ENCODE data around the gene FGF12. TPM values are rescaled to one million over a fixed set of nuclear protein-coding genes. Genes with fewer than 3 reads are reported as not detected.

Gene FGF12
- total RNA-seq, 1 experiment from 2014 or later, result 1.5 TPM

DNA sequence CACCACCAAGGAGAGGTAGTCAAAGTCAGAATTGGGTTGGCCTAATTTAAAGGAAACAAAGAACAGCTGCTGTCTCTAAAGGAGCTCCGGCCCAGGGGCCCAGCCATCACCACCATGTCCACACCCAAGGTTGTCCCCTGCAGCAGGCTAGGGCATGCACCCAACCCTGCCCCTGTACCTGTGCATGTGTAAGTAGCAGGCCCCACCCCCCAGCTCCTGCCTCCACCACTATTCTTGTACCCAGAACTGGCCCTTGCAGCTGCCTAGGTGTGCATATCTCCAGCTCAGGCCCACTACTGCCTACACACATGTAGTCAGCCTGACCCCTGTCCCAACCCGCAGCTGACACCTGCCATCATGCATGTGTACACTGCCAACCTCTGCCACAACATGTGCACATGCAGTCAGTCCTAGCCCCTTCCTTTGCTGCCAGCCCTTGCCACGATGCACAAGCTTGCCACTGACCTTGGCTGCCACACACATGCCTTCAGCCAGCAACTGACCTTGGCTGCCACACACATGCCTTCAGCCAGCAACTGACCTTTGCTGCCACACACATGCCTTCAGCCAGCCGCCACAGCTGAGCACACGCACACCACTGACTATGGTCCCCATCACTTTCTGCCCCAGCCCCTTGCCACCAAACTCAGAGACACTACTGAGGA is 39.7 kb downstream of the FGF12 start:
- no peak for DNase-seq (ENCODE audit: extremely low read depth, low read depth)

DNA sequence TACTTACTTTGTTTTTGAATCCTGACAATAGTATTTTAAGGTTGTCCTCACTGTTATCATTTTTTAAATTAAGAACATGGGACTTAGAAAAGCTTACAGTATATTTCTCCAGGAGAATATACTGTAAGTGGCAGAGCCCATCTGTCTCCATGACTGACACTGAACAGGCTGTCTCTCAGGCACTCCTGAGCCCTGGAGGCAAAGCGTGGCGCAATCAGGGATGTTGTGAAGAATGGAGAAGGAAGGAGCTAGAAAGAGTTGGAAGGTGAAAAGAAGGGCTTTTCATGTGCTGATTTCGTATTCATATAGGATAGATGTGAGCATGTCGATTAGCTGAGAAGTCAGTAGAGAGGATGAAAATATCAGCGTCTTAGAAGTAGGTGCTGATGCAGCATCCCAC is 41.5 kb downstream of the FGF12 start:
- DNase-seq (ENCODE audit: extremely low read depth, low read depth), result no peak

DNA sequence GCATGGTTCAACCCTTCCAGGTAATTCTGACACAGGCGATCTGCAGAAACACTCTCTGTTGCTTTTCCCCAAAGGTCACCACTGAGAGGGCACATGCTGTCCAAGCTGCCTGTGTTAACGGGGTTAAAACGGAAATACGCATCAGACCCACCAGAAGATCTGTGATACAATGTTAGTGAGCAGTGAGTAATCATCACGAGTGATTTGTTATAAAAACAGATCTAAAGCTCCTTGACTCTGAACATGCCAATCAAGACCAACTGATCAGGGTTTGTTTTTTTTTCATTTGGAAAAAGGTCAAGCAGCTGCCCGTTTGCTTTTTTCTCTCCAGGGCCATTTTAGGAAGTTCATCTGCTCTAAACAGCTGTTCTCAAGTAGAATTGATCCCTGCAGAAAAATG is 43.2 kb downstream of the FGF12 start:
- DNase-seq (ENCODE audit: extremely low read depth, low read depth), result no peak

DNA sequence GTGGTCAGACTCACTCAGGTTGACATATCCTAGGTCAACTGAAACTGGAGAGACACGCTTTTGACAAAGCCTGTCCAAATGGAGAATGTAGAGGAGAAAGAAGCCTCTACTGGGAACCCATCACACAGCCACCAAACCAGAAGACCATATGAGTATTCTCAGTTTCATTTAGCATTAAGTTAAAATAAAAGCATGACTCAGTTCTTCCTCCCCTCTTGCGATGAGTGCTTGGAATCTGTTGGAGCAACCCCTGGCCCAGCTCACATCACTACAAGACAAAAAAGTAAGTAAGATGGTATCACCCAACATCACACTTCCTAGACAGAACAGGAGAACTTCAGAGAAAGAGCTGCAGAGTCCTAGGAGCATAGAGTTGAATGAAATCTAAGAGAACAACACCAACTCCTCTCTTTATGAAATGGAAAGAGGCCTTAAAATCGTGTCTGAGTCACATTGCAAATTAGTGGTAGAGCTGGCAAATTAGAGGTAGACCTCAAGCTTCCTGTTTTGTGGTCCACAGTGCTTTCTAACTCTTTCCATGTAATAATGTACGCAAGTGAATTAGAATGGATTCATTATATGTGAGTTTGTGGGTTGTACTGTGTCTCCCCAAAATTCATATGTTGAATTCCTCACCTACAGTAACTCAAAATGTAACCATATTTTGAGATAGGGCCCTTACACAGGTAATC is 51.2 kb downstream of the FGF12 start:
- DNase-seq (ENCODE audit: extremely low read depth, low read depth), result no peak

DNA sequence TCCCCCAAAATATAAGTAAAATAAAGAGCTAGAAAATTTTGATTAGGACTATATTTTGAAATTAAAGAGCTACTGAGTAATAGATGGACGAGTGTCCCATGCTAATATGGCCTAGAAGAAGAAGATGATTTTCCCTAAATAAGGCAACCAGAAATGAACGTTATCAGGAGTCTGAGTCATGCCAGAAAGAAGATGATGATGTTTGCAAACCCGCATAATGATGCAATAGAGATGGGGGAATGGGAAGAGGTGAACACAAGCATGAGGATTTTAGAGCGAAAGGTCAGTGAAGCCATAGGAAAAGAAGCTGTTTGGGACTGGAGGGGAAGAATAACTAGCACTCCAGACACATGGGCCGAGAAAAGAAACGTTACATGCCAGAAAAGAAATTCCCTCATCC is 71.7 kb downstream of the FGF12 start:
- DNase-seq (ENCODE audit: extremely low read depth, low read depth), result no peak

DNA sequence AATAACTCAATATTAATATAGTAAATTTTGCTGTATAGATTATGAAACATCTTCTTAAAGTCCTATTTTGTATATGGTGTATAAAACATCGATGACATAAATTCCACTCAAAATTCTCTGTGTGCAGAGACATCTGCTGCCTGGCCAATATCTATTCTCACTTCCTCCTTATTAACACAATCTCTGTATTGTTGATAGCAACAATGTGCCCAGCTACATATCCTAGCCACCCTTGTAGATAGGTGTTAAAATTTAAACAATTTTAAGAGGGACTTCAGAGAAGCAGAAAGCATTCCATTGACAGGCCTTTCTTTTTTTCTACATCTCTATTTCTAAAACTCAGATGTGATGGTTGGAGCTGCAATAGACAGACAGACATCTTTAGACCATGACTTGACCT is 72.3 kb downstream of the FGF12 start:
- DNase-seq (ENCODE audit: extremely low read depth, low read depth), result no peak

DNA sequence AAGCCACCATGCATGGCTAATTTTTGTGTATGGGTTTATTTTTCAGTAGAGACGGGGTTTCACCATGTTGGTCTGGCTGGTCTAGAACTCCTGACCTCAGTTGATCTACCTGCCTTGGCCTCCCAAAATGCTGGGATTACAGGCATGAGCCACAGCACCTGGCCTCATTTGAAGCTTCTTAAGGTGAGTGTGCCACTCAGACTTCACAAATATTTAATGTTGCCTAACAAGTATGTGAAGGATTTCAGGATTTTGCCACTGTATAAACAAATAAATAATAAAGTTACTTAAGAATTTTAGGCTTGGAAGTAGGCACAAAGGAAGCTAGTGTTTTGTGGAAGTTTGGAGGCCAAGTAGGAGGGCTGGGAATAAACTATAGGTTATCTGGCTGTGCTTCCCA is 73.5 kb downstream of the FGF12 start:
- DNase-seq (ENCODE audit: extremely low read depth, low read depth), result no peak

DNA sequence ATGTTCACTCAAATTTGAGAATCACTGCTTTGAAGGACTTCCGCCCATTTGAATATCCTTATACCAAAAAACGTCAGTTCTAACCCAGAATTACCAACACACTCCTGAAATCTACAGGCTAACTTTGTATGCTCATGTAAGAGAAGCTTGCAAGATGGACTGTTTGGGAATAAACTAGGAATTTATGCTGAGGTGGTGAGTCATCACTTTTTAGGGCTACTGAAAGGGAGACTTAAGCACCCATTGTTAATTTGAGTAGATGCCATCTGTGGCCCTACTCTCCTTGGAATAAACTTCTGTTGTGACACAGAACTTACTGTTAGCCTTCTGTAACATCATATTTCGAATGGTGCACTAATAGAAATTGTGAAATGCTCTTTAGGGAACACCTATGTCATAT is 74.6 kb downstream of the FGF12 start:
- no peak for DNase-seq (ENCODE audit: extremely low read depth, low read depth)

DNA sequence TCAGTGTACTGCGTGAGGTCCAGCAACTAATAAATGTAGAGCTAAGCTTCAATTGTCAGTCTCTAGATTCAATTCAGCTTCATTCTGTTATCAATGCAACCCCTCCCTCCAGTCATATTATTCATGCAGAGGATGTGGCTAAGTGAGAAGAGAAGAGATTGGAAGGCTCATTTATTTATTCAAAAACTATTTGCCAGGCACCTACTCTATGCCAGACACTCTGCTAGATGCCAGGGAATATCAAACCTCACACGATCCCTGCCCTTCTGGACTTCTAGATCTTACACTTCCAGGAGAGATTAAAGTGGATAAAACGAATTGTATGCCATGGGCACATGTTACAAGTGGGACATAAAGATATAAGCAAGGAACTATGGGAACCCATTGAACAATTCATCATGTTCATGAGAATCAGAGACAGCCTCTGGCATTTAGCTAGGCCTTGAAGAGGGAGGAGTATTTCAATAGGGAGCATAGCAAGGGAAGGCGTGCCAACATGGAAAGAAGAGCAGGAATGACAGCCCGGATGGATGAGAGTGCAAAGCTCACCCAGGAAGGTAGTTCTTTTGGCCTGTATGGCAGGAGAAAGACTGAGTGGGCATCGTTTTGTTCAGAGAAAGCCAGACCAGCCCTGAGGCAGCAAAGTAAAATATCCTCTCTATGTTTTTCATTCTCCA is 75.4 kb downstream of the FGF12 start:
- DNase-seq (ENCODE audit: extremely low read depth, low read depth), result no peak

- DNase-seq (ENCODE audit: extremely low read depth, low read depth), result no peak
Observed at GRCh38 chr3:192645437-192645836, 81.9 kb downstream of the FGF12 start.

- no peak for DNase-seq (ENCODE audit: extremely low read depth, low read depth)
Observed at GRCh38 chr3:192642651-192643050, 84.7 kb downstream of the FGF12 start.

DNA sequence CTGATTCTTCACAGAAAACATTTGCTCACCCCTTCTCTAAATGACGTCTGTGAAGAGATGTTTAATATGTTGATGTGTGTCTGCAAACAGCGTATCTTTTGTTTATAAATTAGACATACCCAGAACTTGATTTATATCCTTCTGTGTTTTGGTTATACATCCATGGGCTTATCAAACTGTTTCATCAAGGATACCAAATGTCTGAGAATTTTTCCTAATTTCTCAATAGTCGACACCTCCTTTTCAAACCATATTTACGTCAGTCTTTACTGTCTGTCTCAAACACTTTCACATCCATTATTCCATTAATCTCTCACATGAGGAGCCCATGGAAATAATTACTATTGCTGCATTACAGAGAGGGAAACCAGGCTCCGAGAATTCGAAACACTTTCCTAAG is 85.4 kb downstream of the FGF12 start:
- DNase-seq (ENCODE audit: extremely low read depth, low read depth), result no peak

DNA sequence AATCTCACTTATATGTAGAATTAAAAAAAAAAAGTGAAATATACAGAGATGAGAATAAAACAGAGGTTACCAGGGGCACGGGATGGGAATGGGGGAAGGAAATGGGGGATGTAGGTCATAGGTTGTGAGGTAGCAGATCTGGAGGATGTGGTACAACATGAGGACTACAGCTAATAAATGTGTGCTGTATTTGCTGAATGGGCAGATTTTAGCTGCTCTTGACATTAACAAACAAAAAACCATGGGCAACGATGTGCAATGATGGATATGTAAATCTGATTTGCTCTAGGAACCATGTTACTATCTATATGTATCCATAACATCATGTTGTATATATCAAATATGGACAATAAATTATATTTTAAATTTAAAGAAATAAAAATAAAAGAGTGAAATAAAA is 87.4 kb downstream of the FGF12 start:
- DNase-seq (ENCODE audit: extremely low read depth, low read depth), result no peak

- DNase-seq (ENCODE audit: extremely low read depth, low read depth), result no peak
Observed at GRCh38 chr3:192637803-192638202, 89.5 kb downstream of the FGF12 start.

GRCh38 chr3:192636517-192637444 is 90.6 kb downstream of the FGF12 start:
- DNase-seq (ENCODE audit: extremely low read depth, low read depth), result no peak

DNA sequence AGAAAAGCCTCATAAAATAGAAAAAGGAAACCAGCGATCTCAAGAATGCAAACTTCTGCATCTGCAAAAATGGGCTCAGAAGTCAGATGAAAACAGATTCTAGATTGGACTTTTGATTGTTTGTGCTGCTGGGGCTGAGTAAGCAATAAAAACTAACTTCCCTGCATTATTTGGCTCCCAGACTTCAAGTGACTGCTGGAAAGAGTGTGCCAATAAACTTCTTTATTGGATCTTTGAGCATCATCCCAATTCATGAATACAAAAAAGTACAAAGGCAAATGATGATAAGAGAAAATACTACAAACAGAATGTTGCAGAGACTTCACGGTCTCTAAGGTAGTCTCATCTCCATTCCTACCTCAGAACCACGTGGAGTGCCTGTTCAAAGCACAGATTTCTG is 97.9 kb downstream of the FGF12 start:
- DNase-seq (ENCODE audit: extremely low read depth, low read depth), result no peak

GRCh38 chr3:192621909-192622308 is 105.4 kb downstream of the FGF12 start:
- DNase-seq (ENCODE audit: extremely low read depth, low read depth), result no peak

DNA sequence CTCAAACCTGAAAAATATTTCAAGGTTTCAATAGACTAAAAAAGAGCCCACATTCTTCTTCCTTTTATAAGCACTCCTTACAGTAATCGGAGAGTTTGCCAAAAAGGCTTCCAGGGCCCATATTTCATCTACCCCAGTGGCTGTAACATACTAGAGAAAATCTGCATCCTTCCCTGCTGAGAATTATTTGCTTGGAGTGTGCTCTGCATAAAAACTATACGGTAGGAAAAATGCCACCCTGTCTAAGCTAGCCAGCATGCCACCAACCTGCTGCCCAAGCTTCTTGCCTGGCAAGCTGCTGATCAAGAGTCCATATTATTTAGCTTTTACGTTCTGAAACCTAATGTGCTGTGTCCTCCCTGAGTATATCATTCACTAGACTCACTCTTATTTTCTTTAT is 107.1 kb downstream of the FGF12 start:
- DNase-seq (ENCODE audit: extremely low read depth, low read depth), result no peak

- no peak for DNase-seq (ENCODE audit: extremely low read depth, low read depth)
Observed at GRCh38 chr3:192611411-192611810, 115.9 kb downstream of the FGF12 start.

DNA sequence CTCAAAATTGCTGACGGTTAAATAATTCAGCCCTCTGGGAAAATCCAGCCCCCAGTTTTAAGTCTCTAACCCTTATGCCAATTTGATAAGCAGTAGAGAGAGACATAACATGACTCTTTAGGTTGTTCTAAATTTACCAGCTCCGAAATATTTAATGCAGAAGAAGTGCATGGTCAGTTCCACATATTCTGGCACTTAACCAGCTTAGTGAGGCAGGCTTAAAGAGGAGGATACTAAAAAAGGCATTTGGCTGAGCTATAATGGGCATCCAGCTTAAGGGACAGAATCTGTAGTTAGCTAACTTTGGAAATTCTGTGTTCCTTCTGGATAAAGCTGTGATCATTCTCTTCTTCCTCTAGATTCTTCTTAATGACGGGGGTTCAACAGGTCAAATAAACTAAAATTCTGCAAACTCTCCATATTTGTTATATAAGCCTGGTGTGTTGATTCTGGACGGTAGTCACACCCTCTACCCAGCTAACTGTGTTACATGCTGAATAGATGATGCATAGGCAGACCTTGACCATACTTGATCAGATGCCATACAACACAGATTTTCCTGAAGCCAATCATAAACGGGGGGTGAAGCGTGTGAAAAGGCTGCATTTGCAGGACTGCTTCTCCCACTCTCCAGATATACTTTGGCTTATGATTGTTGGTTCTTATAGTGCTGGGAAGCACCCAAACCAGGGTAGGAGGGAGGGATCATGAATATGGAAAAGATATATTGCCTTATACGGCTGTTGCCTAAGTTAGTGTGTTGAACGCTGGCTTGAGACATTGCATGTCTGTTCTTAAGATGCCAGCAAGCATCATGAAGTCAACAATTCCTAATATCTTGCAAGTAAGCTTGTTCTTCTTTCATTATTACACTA is 118.4 kb downstream of the FGF12 start:
- DNase-seq (ENCODE audit: extremely low read depth, low read depth), result no peak

All from NCI-H460 (cell line).